Ovary (tissue), 3 donors: Measurements from ENCODE around the gene RABGAP1L.

Experiments used
- CTCF ChIP-seq, 3 donors: fragments of 450-650 bp in 2 of 3; fragments of 200-600 bp in 1 of 3; IDR thresholded peaks; one replicate each; pipeline versions ENCODE4 v1.5.1 to v1.8.0; 2016 to 2022; ENCODE audit warnings: antibody characterized with exemption in 3 of 3, mild to moderate bottlenecking in 1 of 3
- POLR2A ChIP-seq: fragments of 450-650 bp; IDR thresholded peaks from one replicate; pipeline ENCODE4 v1.6.1; 2017; ENCODE audit warnings: antibody characterized with exemption, mild to moderate bottlenecking, moderate library complexity
- donor health status: DM: no; HTN: no; CAD: no.

GRCh38 chr1:174659823-174660222, 500.5 kb downstream of the RABGAP1L start:
- TF ChIP-seq CTCF (IDR thresholded peaks at IDR 0.05) (no peak), POLR2A (no peak)
